ENCODE data around the gene SLC35D1. TPM values are rescaled to one million over a fixed set of nuclear protein-coding genes. Genes with fewer than 3 reads are reported as not detected.

Gene SLC35D1
- polyA plus RNA-seq, 1 donor (not counting 4 experiments of a cell fraction or from before 2014, with no cell fraction given), result 12.2 TPM

GRCh38 chr1:67043366-67043765 is 10.6 kb downstream of the SLC35D1 start:
- Histone ChIP-seq H3K79me2 (ENCODE audit: control insufficient read depth, insufficient read depth, low read length) (no peaks in the 10 kb centered on the region), H3K27ac (ENCODE audit: control insufficient read depth, insufficient read depth, low read length) (no peak overlapping the region), H3K9me3 (ENCODE audit: control insufficient read depth, low read depth, low read length) (no peaks in the 10 kb centered on the region), H3K4me3 (ENCODE audit: control insufficient read depth in 2 of 3, extremely low read depth in 1 of 3, insufficient read depth in 2 of 3, low read depth in 1 of 3, low read length in 3 of 3) (no peak overlapping the region), H3K9me1 (ENCODE audit: control insufficient read depth, extremely low read depth, insufficient read depth, low read length) (no peaks in the 10 kb centered on the region), H3K36me3 (ENCODE audit: control insufficient read depth in 2 of 2, extremely low read depth in 1 of 2, insufficient read depth in 2 of 2, low read length in 2 of 2) (peaks cover 8 to 10% of the 10 kb centered on the region in 2 experiments), H3K4me1 (ENCODE audit: control insufficient read depth, extremely low read depth, insufficient read depth, low read length) (no peaks in the 10 kb centered on the region), H4K20me1 (ENCODE audit: control insufficient read depth, extremely low read depth, insufficient read depth, low read length) (no peaks in the 10 kb centered on the region), H3K9ac (ENCODE audit: control insufficient read depth, extremely low read depth, insufficient read depth, low read length) (no peak overlapping the region), H2AFZ (ENCODE audit: control insufficient read depth, low read length) (no peak overlapping the region), H3K4me2 (ENCODE audit: control insufficient read depth, extremely low read depth, insufficient read depth, low read depth, low read length) (no peak overlapping the region), H3K27me3 (ENCODE audit: control insufficient read depth, extremely low read depth, insufficient read depth, low read length) (no peaks in the 10 kb centered on the region)
- dilution Hi-C loops (cut with MboI; ENCODE audit: extremely low pct_ligation_motif_present, low sequenced_read_pairs), result no loop called here
- no peak for TF ChIP-seq CTCF (optimal IDR thresholded peaks at IDR 0.05 in 1 of 3, IDR thresholded peaks at IDR 0.05 in 1 of 3, conservative IDR thresholded peaks at IDR 0.05 in 1 of 3; ENCODE audit: extremely low read depth in 1 of 3, insufficient read depth in 2 of 3, low read length in 3 of 3)
- no peak for TF ChIP-seq EZH2 (IDR thresholded peaks at IDR 0.05; ENCODE audit: low read length)
- FAIRE-seq (no peak), DNase-seq (ENCODE audit: low read depth, low spot score) (no peak)

- Histone ChIP-seq H3K4me3 (ENCODE audit: control insufficient read depth in 2 of 3, extremely low read depth in 1 of 3, insufficient read depth in 2 of 3, low read depth in 1 of 3, low read length in 3 of 3) (no peak overlapping the region), H3K27me3 (ENCODE audit: control insufficient read depth, extremely low read depth, insufficient read depth, low read length) (no peaks in the 10 kb centered on the region), H3K9ac (ENCODE audit: control insufficient read depth, extremely low read depth, insufficient read depth, low read length) (no peak overlapping the region), H2AFZ (ENCODE audit: control insufficient read depth, low read length) (no peak overlapping the region), H3K9me1 (ENCODE audit: control insufficient read depth, extremely low read depth, insufficient read depth, low read length) (no peaks in the 10 kb centered on the region), H3K4me2 (ENCODE audit: control insufficient read depth, extremely low read depth, insufficient read depth, low read depth, low read length) (no peak overlapping the region), H3K27ac (ENCODE audit: control insufficient read depth, insufficient read depth, low read length) (no peak overlapping the region), H3K36me3 (ENCODE audit: control insufficient read depth in 2 of 2, extremely low read depth in 1 of 2, insufficient read depth in 2 of 2, low read length in 2 of 2) (peaks cover 4 to 8% of the 10 kb centered on the region in 2 experiments), H3K9me3 (ENCODE audit: control insufficient read depth, low read depth, low read length) (no peaks in the 10 kb centered on the region), H4K20me1 (ENCODE audit: control insufficient read depth, extremely low read depth, insufficient read depth, low read length) (no peaks in the 10 kb centered on the region), H3K79me2 (ENCODE audit: control insufficient read depth, insufficient read depth, low read length) (no peaks in the 10 kb centered on the region), H3K4me1 (ENCODE audit: control insufficient read depth, extremely low read depth, insufficient read depth, low read length) (no peaks in the 10 kb centered on the region)
- TF ChIP-seq EZH2 (IDR thresholded peaks at IDR 0.05; ENCODE audit: low read length), result no peak
- no peak for TF ChIP-seq CTCF (optimal IDR thresholded peaks at IDR 0.05 in 1 of 3, IDR thresholded peaks at IDR 0.05 in 1 of 3, conservative IDR thresholded peaks at IDR 0.05 in 1 of 3; ENCODE audit: extremely low read depth in 1 of 3, insufficient read depth in 2 of 3, low read length in 3 of 3)
- DNase-seq (ENCODE audit: low read depth, low spot score) (no peak), FAIRE-seq (no peak)
- dilution Hi-C loops (cut with MboI; ENCODE audit: extremely low pct_ligation_motif_present, low sequenced_read_pairs), result no loop called here
These were observed 12.0 kb downstream of the SLC35D1 start for GRCh38 chr1:67041841-67042503.

All from keratinocyte (primary cell).